IMR-90 (cell line): ENCODE measurements around the gene MDM4.

Source experiments
- BHLHE40 ChIP-seq: fragments of 150-350 bp; IDR thresholded peaks from 2 replicates; pipeline ENCODE4 v1.6.1; 2016; ENCODE audit warnings: mild to moderate bottlenecking, low read depth, low read length
- CEBPB ChIP-seq: IDR thresholded peaks from 2 replicates; pipeline ENCODE4 v1.6.1; 2012; ENCODE audit warnings: low read depth, low read length, improper control_type of control experiment
- CHD1 ChIP-seq: IDR thresholded peaks from 2 replicates; pipeline ENCODE4 v1.6.1; 2012; ENCODE audit warnings: low read depth, low read length, improper control_type of control experiment
- CTCF ChIP-seq: conservative IDR thresholded peaks from 2 replicates; pipeline ENCODE4 v1.5.1; 2012; ENCODE audit warnings: mild to moderate bottlenecking, low read depth, low read length, improper control_type of control experiment
- MAFK ChIP-seq: IDR thresholded peaks from 2 replicates; pipeline ENCODE4 v1.6.1; 2012; ENCODE audit warnings: low read depth, low read length, improper control_type of control experiment
- MAZ ChIP-seq: IDR thresholded peaks from 2 replicates; pipeline ENCODE4 v1.6.1; 2012; ENCODE audit warnings: low read depth, mild to moderate bottlenecking, low read length, improper control_type of control experiment, moderate library complexity, borderline replicate concordance
- MXI1 ChIP-seq: IDR thresholded peaks from 2 replicates; pipeline ENCODE4 v1.6.1; 2012; ENCODE audit warnings: low read depth, mild to moderate bottlenecking, low read length, moderate library complexity, borderline replicate concordance
- NFE2L2 ChIP-seq: fragments of 150-350 bp; IDR thresholded peaks from 2 replicates; pipeline ENCODE4 v1.6.1; 2016; ENCODE audit warnings: low read depth, mild to moderate bottlenecking, low read length
- POLR2A ChIP-seq: IDR thresholded peaks from 2 replicates; pipeline ENCODE4 v1.6.1; 2012; ENCODE audit warnings: mild to moderate bottlenecking, low read depth, low read length
- RAD21 ChIP-seq: IDR thresholded peaks from 2 replicates; pipeline ENCODE4 v1.6.1; 2012; ENCODE audit warnings: low read length, improper control_type of control experiment
- RFX5 ChIP-seq: IDR thresholded peaks from 2 replicates; pipeline ENCODE4 v1.8.0; 2012; ENCODE audit warnings: low read depth, mild to moderate bottlenecking, low read length, moderate library complexity
- SMC3 ChIP-seq: fragments of 150-350 bp; IDR thresholded peaks from 2 replicates; pipeline ENCODE4 v1.6.1; 2016; ENCODE audit warnings: low read depth, mild to moderate bottlenecking, antibody characterized with exemption, low read length, moderate library complexity
- TF ChIP-seq, protein P1 (sequence below): fragments of 150-350 bp; IDR thresholded peaks from 2 replicates; pipeline ENCODE4 v1.6.1; 2017; ENCODE audit warnings: mild to moderate bottlenecking, antibody characterized with exemption, low read length, low read depth
- TF ChIP-seq, protein P2 (sequence below): fragments of 150-350 bp; IDR thresholded peaks from 2 replicates; pipeline ENCODE4 v1.6.1; 2016; ENCODE audit warnings: low read depth, mild to moderate bottlenecking, low read length, moderate library complexity, borderline replicate concordance

DNA sequence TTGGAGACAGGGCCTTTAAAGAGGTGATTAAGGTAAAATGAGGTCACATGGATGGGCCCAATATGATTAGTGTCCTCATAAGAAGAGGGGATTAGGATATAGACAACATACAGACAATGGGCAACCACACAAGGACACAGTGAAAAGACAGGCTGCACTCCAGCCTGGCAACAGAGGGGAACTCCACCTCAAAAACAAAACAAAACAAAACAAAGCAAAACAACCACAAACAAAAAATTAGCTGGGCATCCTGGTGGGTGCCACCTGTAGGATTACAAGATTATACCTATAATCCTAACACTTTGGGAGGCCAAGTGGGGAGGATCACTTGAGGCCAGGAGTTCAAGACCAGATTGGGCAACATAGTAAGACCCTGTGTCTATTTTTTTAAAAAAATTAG, 4.8 kb upstream of the MDM4 start:
- TF ChIP-seq CTCF: no peak
- TF ChIP-seq POLR2A: no peak
- no peak for TF ChIP-seq RAD21
- TF ChIP-seq, protein P1, sequence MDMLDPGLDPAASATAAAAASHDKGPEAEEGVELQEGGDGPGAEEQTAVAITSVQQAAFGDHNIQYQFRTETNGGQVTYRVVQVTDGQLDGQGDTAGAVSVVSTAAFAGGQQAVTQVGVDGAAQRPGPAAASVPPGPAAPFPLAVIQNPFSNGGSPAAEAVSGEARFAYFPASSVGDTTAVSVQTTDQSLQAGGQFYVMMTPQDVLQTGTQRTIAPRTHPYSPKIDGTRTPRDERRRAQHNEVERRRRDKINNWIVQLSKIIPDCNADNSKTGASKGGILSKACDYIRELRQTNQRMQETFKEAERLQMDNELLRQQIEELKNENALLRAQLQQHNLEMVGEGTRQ: no peak
- TF ChIP-seq MAFK: no peak
- TF ChIP-seq RFX5: no peak
- no peak for TF ChIP-seq MAZ
- TF ChIP-seq BHLHE40: no peak
- TF ChIP-seq NFE2L2: no peak
- TF ChIP-seq MXI1: no peak
- TF ChIP-seq CEBPB: no peak
- TF ChIP-seq SMC3: no peak
- TF ChIP-seq CHD1: no peak
- TF ChIP-seq, protein P2, sequence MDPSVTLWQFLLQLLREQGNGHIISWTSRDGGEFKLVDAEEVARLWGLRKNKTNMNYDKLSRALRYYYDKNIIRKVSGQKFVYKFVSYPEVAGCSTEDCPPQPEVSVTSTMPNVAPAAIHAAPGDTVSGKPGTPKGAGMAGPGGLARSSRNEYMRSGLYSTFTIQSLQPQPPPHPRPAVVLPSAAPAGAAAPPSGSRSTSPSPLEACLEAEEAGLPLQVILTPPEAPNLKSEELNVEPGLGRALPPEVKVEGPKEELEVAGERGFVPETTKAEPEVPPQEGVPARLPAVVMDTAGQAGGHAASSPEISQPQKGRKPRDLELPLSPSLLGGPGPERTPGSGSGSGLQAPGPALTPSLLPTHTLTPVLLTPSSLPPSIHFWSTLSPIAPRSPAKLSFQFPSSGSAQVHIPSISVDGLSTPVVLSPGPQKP: no peak
